CD14-positive monocyte (primary cell): ENCODE results near the gene AQP11. TPM values are rescaled to one million over a fixed set of nuclear protein-coding genes. Genes with fewer than 3 reads are reported as not detected.

ENCODE experiments used
- DNase-seq, 3 donors: peaks; one replicate each; pipeline ENCODE4 v3.0.0-alpha.2; 2011 to 2022
- H2AFZ ChIP-seq: 2 replicates; pipeline ENCODE4 v1.6.0; 2012; ENCODE audit warnings: mild to moderate bottlenecking, low read depth, low read length, inconsistent platforms; ENCODE audit not compliant: insufficient read depth, poor library complexity, severe bottlenecking
- H3K27ac ChIP-seq, 2 donors: 1 replicate in 1 of 2; 2 replicates in 1 of 2; pipeline ENCODE4 v1.5.1; 2012 to 2013; ENCODE audit warnings: low read length in 2 of 2, control low read depth in 1 of 2, inconsistent platforms in 1 of 2, low read depth in 1 of 2, mild to moderate bottlenecking in 1 of 2
- H3K27me3 ChIP-seq, 2 donors: one replicate each; pipeline versions ENCODE4 v1.6.0 to v1.6.1; 2011 to 2013; ENCODE audit warnings: low read length in 2 of 2; ENCODE audit not compliant: control insufficient read depth in 2 of 2, insufficient read depth in 2 of 2
- H3K36me3 ChIP-seq, 2 donors: replicated peaks in 1 of 2; 1 replicate in 1 of 2; 2 replicates in 1 of 2; pipeline versions ENCODE4 v1.5.1 to v1.6.1; 2012 to 2013; ENCODE audit warnings: low read length in 2 of 2, control low read depth in 1 of 2, inconsistent platforms in 1 of 2, mild to moderate bottlenecking in 1 of 2; ENCODE audit not compliant: insufficient read depth in 2 of 2, control insufficient read depth in 1 of 2
- H3K4me1 ChIP-seq, 2 donors: 1 replicate in 1 of 2; 2 replicates in 1 of 2; pipeline versions ENCODE4 v1.5.1 to v1.6.1; 2012 to 2013; ENCODE audit warnings: low read length in 2 of 2, control low read depth in 1 of 2, inconsistent platforms in 1 of 2, mild to moderate bottlenecking in 1 of 2, moderate library complexity in 1 of 2; ENCODE audit not compliant: insufficient read depth in 2 of 2, control insufficient read depth in 1 of 2
- H3K4me2 ChIP-seq: replicated peaks from 2 replicates; pipeline ENCODE3; 2012; ENCODE audit warnings: low read length, moderate library complexity, mild to moderate bottlenecking; ENCODE audit not compliant: poor library complexity, severe bottlenecking; ENCODE audit errors: extremely low read depth
- H3K4me3 ChIP-seq, 3 experiments: fragments of 200-600 bp in 1 of 3; sonication (generic) in 1 of 3; replicated peaks in 1 of 3; 1 replicate in 2 of 3; 2 replicates in 1 of 3; pipeline ENCODE4 v1.5.1; 2011 to 2013; ENCODE audit warnings: low read length in 3 of 3, mild to moderate bottlenecking in 3 of 3, control low read depth in 2 of 3, low read depth in 2 of 3, inconsistent platforms in 1 of 3, moderate library complexity in 1 of 3
- H3K79me2 ChIP-seq: 2 replicates; pipeline ENCODE4 v1.6.0; 2012; ENCODE audit warnings: mild to moderate bottlenecking, control low read depth, inconsistent platforms, low read length, moderate library complexity; ENCODE audit not compliant: insufficient read depth
- H3K9ac ChIP-seq: 2 replicates; pipeline ENCODE4 v1.6.0; 2017; ENCODE audit warnings: low read length, mild to moderate bottlenecking; ENCODE audit not compliant: insufficient read depth, poor library complexity, severe bottlenecking
- H3K9me3 ChIP-seq, 2 donors: replicated peaks in 1 of 2; 1 replicate in 1 of 2; 2 replicates in 1 of 2; pipeline versions ENCODE4 v1.5.1 to v1.6.1; 2012 to 2013; ENCODE audit warnings: low read length in 2 of 2, control low read depth in 1 of 2; ENCODE audit not compliant: control insufficient read depth in 1 of 2, insufficient read depth in 1 of 2
- H4K20me1 ChIP-seq: 2 replicates; pipeline ENCODE4 v1.6.0; 2012; ENCODE audit warnings: mild to moderate bottlenecking, low read length, control low read depth, moderate library complexity; ENCODE audit not compliant: insufficient read depth
- H3K27ac Mint-ChIP-seq, 7 donors: one replicate each; pipeline ENCODE4 v1.8.0; 2020; ENCODE audit warnings: mild to moderate bottlenecking in 7 of 7, mixed read lengths in 7 of 7, moderate library complexity in 6 of 7, inconsistent platforms in 2 of 7
- H3K27me3 Mint-ChIP-seq, 3 donors: one replicate each; pipeline ENCODE4 v1.8.0; 2021 to 2022; ENCODE audit warnings: low read depth in 3 of 3, mild to moderate bottlenecking in 3 of 3, mixed read lengths in 3 of 3, moderate library complexity in 3 of 3, inconsistent platforms in 1 of 3
- H3K36me3 Mint-ChIP-seq, 2 donors: one replicate each; pipeline ENCODE4 v1.8.0; 2020; ENCODE audit warnings: mixed read lengths in 2 of 2, inconsistent platforms in 1 of 2, mild to moderate bottlenecking in 1 of 2
- H3K4me1 Mint-ChIP-seq: one replicate; pipeline ENCODE4 v1.8.0; 2020; ENCODE audit warnings: mild to moderate bottlenecking, mixed read lengths
- H3K4me3 Mint-ChIP-seq, 2 donors: one replicate each; pipeline ENCODE4 v1.8.0; 2020; ENCODE audit warnings: mild to moderate bottlenecking in 2 of 2, mixed read lengths in 2 of 2, moderate library complexity in 1 of 2
- H3K9me3 Mint-ChIP-seq, 7 donors: one replicate each; pipeline ENCODE4 v1.8.0; 2020 to 2022; ENCODE audit warnings: mixed read lengths in 7 of 7, mild to moderate bottlenecking in 6 of 7, moderate library complexity in 6 of 7, inconsistent platforms in 2 of 7
- CTCF ChIP-seq: fragments of 200-600 bp; IDR thresholded peaks from one replicate; pipeline ENCODE4 v1.8.0; 2022; ENCODE audit warnings: antibody characterized with exemption, mild to moderate bottlenecking
- WGBS: methylation state at CpG from one replicate; pipeline ENCODE4 v1.1.5; 2013; ENCODE audit warnings: missing lambda C conversion rate; ENCODE audit not compliant: insufficient coverage; 5-methylcytosine and 5-hydroxymethylcytosine counted together
- intact Hi-C, 2 donors: fragments of 100-400 bp; cut with micrococcal nuclease; formaldehyde crosslinking; loops; one replicate each; pipeline versions ENCODE4 v1.15.0 to v1.15.1; 2023
- polyA plus RNA-seq, 3 donors: library from polyadenylated mRNA; depleted of rRNA in 1 of 3; unstranded in 2 of 3; stranded (reverse) in 1 of 3; fragments of 300-500 nt in 2 of 3; fragments of >200 nt in 1 of 3; fragmentation: Illumina TruSeq in 2 of 3; gene quantifications; 1 replicate in 2 of 3; 2 replicates in 1 of 3; pipeline ENCODE4 v1.2.3, GENCODE V29; 2012 to 2021

Gene AQP11
- polyA plus RNA-seq, 3 donors: 0.16 to 0.18 TPM; not detected in 1

DNA sequence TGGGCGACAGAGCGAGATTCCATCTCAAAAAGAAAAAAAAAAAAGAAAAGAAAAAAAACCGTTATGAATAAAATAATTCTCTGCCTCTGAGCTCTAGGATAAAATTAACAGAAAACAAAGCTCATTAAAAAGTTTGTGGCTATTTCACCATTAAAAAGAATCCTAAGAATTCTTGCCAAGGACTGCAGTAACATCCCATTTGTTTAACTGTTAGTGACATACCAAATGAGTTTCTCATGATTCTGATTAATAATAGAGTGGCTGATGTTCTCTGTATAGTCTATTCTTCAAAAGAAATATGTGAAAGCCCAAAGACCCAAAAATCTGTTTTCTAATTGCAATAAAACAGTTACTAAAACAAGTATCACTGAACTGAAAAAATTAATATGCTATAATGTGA, 28.1 kb downstream of the AQP11 start:
- H2AFZ ChIP-seq: no peak overlapping the region
- H3K9ac ChIP-seq: no peak overlapping the region
- no peaks in the 10 kb centered on the region for H3K4me1 ChIP-seq
- DNase-seq: no peak
- no peaks in the 10 kb centered on the region for H4K20me1 ChIP-seq
- H3K27me3 Mint-ChIP-seq: peaks cover 0 to 2% (median 0%) of the 10 kb centered on the region in 3 donors
- no peak overlapping the region for H3K4me3 Mint-ChIP-seq
- peak overlapping the region in 1 of 7 donors; percentile 18 for H3K27ac Mint-ChIP-seq
- no CpG with 5 or more reads among the region's 3 CpGs for WGBS
- H3K4me3 ChIP-seq: no peak overlapping the region
- H3K27me3 ChIP-seq: no peaks in the 10 kb centered on the region
- peaks cover 88 to 98% of the 10 kb centered on the region in 2 donors for H3K36me3 ChIP-seq
- no peak overlapping the region for H3K27ac ChIP-seq
- no peaks in the 10 kb centered on the region for H3K79me2 ChIP-seq
- TF ChIP-seq CTCF: no peak
- intact Hi-C loops: loop anchor here in 1 of 2 donors (10.0 kb wide), 1 partner anchor 493 kb away; the partner anchor contains the start of gene MYO7A
- no peak overlapping the region for H3K4me2 ChIP-seq
- H3K4me1 Mint-ChIP-seq: no peaks in the 10 kb centered on the region
- no peaks in the 10 kb centered on the region for H3K9me3 Mint-ChIP-seq
- no peaks in the 10 kb centered on the region for H3K9me3 ChIP-seq
- H3K36me3 Mint-ChIP-seq: peaks cover 73 to 92% of the 10 kb centered on the region in 2 donors

DNA sequence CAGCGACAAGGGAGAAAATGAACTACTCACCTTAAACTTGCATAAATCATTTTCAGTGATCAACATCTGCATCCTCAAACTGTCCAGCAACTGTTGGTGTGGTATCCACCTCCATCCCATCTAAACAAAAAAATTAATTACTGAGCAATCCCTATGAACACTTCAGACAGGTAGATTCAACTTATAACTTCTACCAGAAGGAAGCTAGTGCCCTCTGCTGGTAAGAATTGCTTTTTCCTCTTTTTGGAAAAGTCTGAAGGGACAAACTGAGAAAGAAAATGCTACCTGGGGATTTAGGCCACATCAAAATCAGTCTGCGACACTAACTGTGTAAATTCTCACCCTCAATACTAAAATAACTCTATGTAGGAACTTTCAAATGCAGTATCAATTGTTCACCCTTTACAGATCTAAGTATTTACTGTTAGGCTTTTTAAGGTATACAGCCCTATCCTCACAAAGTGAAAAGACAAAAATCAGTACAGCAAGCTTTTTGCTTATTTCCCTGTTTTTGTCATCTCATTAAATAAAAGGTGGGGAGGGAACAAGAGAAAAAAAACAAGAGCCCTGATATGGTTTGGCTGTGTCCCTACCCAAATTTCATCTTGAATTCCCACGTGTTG, 29.9 kb downstream of the AQP11 start:
- intact Hi-C loops: loop anchor here in 1 of 2 donors (10.0 kb wide), 1 partner anchor 495 kb away; the partner anchor contains the start of gene MYO7A
- peak in 2 of 3 donors; percentile 15 to 50 for DNase-seq
- H3K27ac Mint-ChIP-seq: no peak overlapping the region

More for the DNA sequence above, 29.9 kb downstream of the AQP11 start:
- H3K27me3 ChIP-seq: no peaks in the 10 kb centered on the region
- H3K4me3 ChIP-seq: no peak overlapping the region
- H3K4me1 Mint-ChIP-seq: no peaks in the 10 kb centered on the region
- no peaks in the 10 kb centered on the region for H3K4me1 ChIP-seq
- 100% methylated on average over 2 of the region's 3 CpGs for WGBS
- peaks cover 0 to 2% (median 0%) of the 10 kb centered on the region in 3 donors for H3K27me3 Mint-ChIP-seq
- no peaks in the 10 kb centered on the region for H3K9me3 Mint-ChIP-seq
- peaks cover 78 to 96% of the 10 kb centered on the region in 2 donors for H3K36me3 Mint-ChIP-seq
- H3K27ac ChIP-seq: no peak overlapping the region
- TF ChIP-seq CTCF: peak; percentile 86
- no peak overlapping the region for H3K9ac ChIP-seq
- H3K4me2 ChIP-seq: no peak overlapping the region
- peaks cover 86 to 98% of the 10 kb centered on the region in 2 donors for H3K36me3 ChIP-seq
- H3K79me2 ChIP-seq: no peaks in the 10 kb centered on the region
- no peaks in the 10 kb centered on the region for H4K20me1 ChIP-seq
- no peak overlapping the region for H3K4me3 Mint-ChIP-seq
- H2AFZ ChIP-seq: no peak overlapping the region
- no peaks in the 10 kb centered on the region for H3K9me3 ChIP-seq
